ENCODE results near the gene SMAP2.

The SMAP2 gene

GRCh38 chr1:40438391-40439015 is 65.0 kb downstream of the SMAP2 start:
- H3K4me2 ChIP-seq, result no peak overlapping the region
- H2AFZ ChIP-seq (ENCODE audit: low read depth), result no peak overlapping the region
- no peaks in the 10 kb centered on the region for H4K20me1 ChIP-seq (ENCODE audit: insufficient read depth)
- no peak overlapping the region for H3K4me3 ChIP-seq (IDR thresholded peaks at IDR 0.05; ENCODE audit: insufficient read depth, low read depth, low read length)
- no peak overlapping the region for H3K27ac ChIP-seq
- no peaks in the 10 kb centered on the region for H3K4me1 ChIP-seq (ENCODE audit: low read depth, poor library complexity, severe bottlenecking)
- no peaks in the 10 kb centered on the region for H3K36me3 ChIP-seq (ENCODE audit: insufficient read depth)
- peak; percentile 64 for TF ChIP-seq CTCF (conservative IDR thresholded peaks at IDR 0.05; ENCODE audit: low read depth, low read length)
- no peak overlapping the region for H3K9ac ChIP-seq
- H3K79me2 ChIP-seq (ENCODE audit: insufficient read depth, low read depth), result no peaks in the 10 kb centered on the region
- H3K27me3 ChIP-seq (ENCODE audit: insufficient read depth, low read depth), result no peaks in the 10 kb centered on the region

DNA sequence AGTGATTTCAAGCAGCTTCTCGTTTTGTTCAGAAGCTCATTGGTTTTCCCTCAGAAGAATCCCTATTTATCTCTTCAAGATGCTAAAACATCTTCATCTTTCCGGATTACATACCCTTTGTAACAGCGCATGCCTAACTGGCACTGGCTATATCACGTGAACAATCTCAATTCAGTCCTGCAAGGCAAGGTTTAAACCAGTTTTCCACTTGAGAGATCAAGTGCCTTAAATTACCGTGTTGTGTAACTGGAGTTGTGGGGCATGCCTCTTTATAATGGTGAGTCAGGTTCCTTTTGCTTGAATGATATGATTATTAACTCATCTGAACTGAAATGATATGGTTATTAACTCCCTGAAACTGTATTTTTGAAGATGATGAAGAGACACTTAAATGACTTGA is 65.7 kb downstream of the SMAP2 start:
- Histone ChIP-seq H3K27ac (no peak overlapping the region), H3K79me2 (ENCODE audit: insufficient read depth, low read depth) (no peaks in the 10 kb centered on the region), H2AFZ (ENCODE audit: low read depth) (no peak overlapping the region), H3K4me3 (IDR thresholded peaks at IDR 0.05; ENCODE audit: insufficient read depth, low read depth, low read length) (no peak overlapping the region), H3K9ac (no peak overlapping the region), H3K4me2 (no peak overlapping the region), H3K27me3 (ENCODE audit: insufficient read depth, low read depth) (no peaks in the 10 kb centered on the region), H3K4me1 (ENCODE audit: low read depth, poor library complexity, severe bottlenecking) (no peaks in the 10 kb centered on the region), H4K20me1 (ENCODE audit: insufficient read depth) (no peaks in the 10 kb centered on the region), H3K36me3 (ENCODE audit: insufficient read depth) (no peaks in the 10 kb centered on the region)
- no peak for TF ChIP-seq CTCF (conservative IDR thresholded peaks at IDR 0.05; ENCODE audit: low read depth, low read length)

DNA sequence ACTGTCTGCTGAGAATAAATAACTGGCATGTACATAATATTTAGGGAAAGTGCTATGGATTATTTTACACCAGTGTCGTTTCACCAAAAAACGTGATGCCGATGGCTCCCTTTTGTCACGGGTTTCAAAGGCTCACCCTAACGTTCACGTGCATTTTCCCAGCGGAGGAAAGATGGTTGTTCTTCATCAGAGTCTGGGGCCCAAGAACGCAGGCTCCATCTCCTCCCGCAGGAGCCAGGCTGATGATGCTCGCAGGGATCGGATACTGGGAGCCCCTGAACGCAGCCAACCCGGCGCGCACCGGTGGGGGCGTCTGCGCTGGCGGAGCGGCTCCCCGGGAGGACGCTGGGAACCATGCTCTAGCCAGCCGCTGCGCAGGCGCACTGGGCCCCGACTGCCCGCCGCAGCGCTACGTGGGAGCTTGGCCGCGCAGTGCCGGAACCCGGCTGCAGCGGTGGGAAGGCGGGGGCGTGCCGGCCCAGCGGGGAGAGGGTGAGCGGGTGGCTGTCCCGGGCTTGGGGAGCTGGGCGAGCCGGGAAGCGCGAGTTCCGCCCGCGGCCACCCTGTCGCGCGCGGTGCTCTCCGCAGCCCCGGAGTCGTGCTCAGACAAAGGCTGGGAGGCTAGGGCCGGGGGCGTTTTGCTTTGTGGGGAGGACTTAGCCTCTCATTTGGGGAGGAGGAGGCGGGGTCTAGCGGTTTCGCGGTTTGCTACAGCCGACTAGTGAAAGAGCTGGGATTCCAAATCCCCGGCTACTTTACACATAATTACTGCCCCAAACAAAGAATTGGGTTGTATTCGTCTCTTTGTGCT is 76.4 kb downstream of the SMAP2 start, which contains the start of gene ZFP69B:
ZFP69B (plus strand) TSS at position 793 of the 811 bp plus-strand sequence. CDS start 486 bp downstream, outside the sequence.
- H3K27me3 ChIP-seq (ENCODE audit: insufficient read depth, low read depth), result no peaks in the 10 kb centered on the region
- H3K36me3 ChIP-seq (ENCODE audit: insufficient read depth), result no peaks in the 10 kb centered on the region
- H3K4me2 ChIP-seq, result no peak within 1 kb of the TSS
- H3K79me2 ChIP-seq (ENCODE audit: insufficient read depth, low read depth), result no peaks in the 10 kb centered on the region
- H3K4me3 ChIP-seq (IDR thresholded peaks at IDR 0.05; ENCODE audit: insufficient read depth, low read depth, low read length), result no peak within 1 kb of the TSS
- no peaks in the 10 kb centered on the region for H4K20me1 ChIP-seq (ENCODE audit: insufficient read depth)
- no peak for TF ChIP-seq CTCF (conservative IDR thresholded peaks at IDR 0.05; ENCODE audit: low read depth, low read length)
- H3K27ac ChIP-seq, result no peak within 1 kb of the TSS
- no peak within 1 kb of the TSS for H2AFZ ChIP-seq (ENCODE audit: low read depth)
- H3K4me1 ChIP-seq (ENCODE audit: low read depth, poor library complexity, severe bottlenecking), result no peaks in the 10 kb centered on the region
- H3K9ac ChIP-seq, result no peak within 1 kb of the TSS

GRCh38 chr1:40450495-40451237 is 77.1 kb downstream of the SMAP2 start:
- Histone ChIP-seq H4K20me1 (ENCODE audit: insufficient read depth) (no peaks in the 10 kb centered on the region), H3K79me2 (ENCODE audit: insufficient read depth, low read depth) (no peaks in the 10 kb centered on the region), H3K4me1 (ENCODE audit: low read depth, poor library complexity, severe bottlenecking) (no peaks in the 10 kb centered on the region), H3K36me3 (ENCODE audit: insufficient read depth) (no peaks in the 10 kb centered on the region), H2AFZ (ENCODE audit: low read depth) (no peak overlapping the region), H3K4me2 (no peak overlapping the region), H3K27me3 (ENCODE audit: insufficient read depth, low read depth) (no peaks in the 10 kb centered on the region), H3K27ac (no peak overlapping the region), H3K4me3 (IDR thresholded peaks at IDR 0.05; ENCODE audit: insufficient read depth, low read depth, low read length) (no peak overlapping the region), H3K9ac (no peak overlapping the region)
- no peak for TF ChIP-seq CTCF (conservative IDR thresholded peaks at IDR 0.05; ENCODE audit: low read depth, low read length)
